Measurements from ENCODE around the gene RASAL2.

The RASAL2 gene

DNA sequence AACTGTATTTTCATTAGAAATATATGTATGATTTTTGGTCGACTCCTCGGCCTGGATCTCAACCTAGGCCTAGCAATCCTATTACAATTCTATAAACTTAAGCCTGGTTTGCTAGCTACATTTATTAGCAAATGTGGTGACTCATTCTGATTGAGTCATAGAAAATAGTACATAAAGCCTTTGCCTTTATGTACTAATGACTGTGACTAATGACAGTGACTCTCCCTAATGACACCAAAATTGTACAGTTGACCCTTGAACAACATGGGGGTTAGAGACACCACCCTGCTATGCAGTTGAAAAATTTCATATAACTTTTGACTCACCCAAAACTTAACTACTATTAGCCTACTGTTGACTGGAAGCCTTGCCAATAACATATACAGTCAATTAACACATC, 324.0 kb downstream of the RASAL2 start:
- in situ Hi-C loops (cut with MboI; ENCODE audit: low sequenced_read_pairs), result no loop called here

GRCh38 chr1:178418284-178418955, 324.5 kb downstream of the RASAL2 start:
- in situ Hi-C loops (cut with MboI; ENCODE audit: low sequenced_read_pairs), result no loop called here

- in situ Hi-C loops (cut with MboI; ENCODE audit: low sequenced_read_pairs), result no loop called here
These were observed 340.5 kb downstream of the RASAL2 start for GRCh38 chr1:178434360-178434759.

GRCh38 chr1:178434899-178435435, 341.1 kb downstream of the RASAL2 start:
- in situ Hi-C loops (cut with MboI; ENCODE audit: low sequenced_read_pairs), result no loop called here

- in situ Hi-C loops (cut with MboI; ENCODE audit: low sequenced_read_pairs), result no loop called here
These were observed 343.0 kb downstream of the RASAL2 start for GRCh38 chr1:178436899-178437298.

- in situ Hi-C loops (cut with MboI; ENCODE audit: low sequenced_read_pairs), result no loop called here
These were observed 344.5 kb downstream of the RASAL2 start for GRCh38 chr1:178438432-178438831.

- in situ Hi-C loops (cut with MboI; ENCODE audit: low sequenced_read_pairs), result no loop called here
These were observed 349.0 kb downstream of the RASAL2 start for GRCh38 chr1:178442925-178443324.

- in situ Hi-C loops (cut with MboI; ENCODE audit: low sequenced_read_pairs), result no loop called here
These were observed 357.0 kb downstream of the RASAL2 start for GRCh38 chr1:178450871-178451270.

- in situ Hi-C loops (cut with MboI; ENCODE audit: low sequenced_read_pairs), result no loop called here
These were observed 357.6 kb downstream of the RASAL2 start for GRCh38 chr1:178451529-178451928.

GRCh38 chr1:178452013-178452412, 358.1 kb downstream of the RASAL2 start:
- in situ Hi-C loops (cut with MboI; ENCODE audit: low sequenced_read_pairs), result no loop called here

DNA sequence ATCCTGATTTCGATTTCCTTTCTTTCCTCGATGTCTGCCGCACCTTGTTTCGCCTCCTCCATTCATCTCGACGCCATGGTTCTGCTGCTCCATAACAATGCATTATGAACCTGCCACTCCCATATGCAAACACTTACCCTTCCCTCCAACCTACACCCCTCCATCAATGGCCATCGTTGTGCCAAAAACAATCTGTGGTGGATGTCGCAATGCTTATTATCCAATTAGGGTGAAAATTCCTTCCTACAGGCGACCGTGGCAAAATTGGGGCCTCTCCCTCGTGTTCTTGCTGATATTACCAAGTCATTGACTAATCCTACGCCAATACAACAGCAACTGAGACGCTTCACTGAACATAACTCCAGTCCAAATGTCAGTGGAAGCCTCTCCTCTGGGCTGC, 362.6 kb downstream of the RASAL2 start:
- in situ Hi-C loops (cut with MboI; ENCODE audit: low sequenced_read_pairs), result no loop called here

- in situ Hi-C loops (cut with MboI; ENCODE audit: low sequenced_read_pairs), result no loop called here
These were observed 363.7 kb downstream of the RASAL2 start for GRCh38 chr1:178457651-178458050.

DNA sequence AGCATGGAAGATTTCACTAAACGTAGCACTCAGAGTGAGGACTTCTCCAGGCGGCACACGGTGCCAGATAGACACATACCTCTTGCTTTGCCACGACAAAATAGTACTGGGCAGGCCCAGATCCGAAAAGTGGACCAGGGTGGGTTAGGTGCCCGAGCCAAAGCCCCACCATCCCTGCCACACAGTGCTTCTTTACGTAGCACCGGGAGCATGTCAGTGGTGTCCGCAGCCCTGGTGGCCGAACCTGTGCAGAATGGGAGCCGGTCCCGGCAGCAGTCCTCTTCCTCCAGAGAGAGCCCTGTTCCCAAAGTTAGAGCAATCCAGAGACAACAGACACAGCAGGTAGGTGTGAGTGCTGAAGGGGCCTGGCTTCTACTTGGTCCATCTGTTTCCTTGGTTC, 364.3 kb downstream of the RASAL2 start:
- in situ Hi-C loops (cut with MboI; ENCODE audit: low sequenced_read_pairs), result no loop called here

- in situ Hi-C loops (cut with MboI; ENCODE audit: low sequenced_read_pairs), result no loop called here
These were observed 367.2 kb downstream of the RASAL2 start for GRCh38 chr1:178461104-178461503.

GRCh38 chr1:178461701-178462100, 367.8 kb downstream of the RASAL2 start:
- in situ Hi-C loops (cut with MboI; ENCODE audit: low sequenced_read_pairs), result no loop called here

GRCh38 chr1:178464141-178464540, 370.2 kb downstream of the RASAL2 start:
- in situ Hi-C loops (cut with MboI; ENCODE audit: low sequenced_read_pairs), result no loop called here

GRCh38 chr1:178464566-178464965, 370.7 kb downstream of the RASAL2 start:
- in situ Hi-C loops (cut with MboI; ENCODE audit: low sequenced_read_pairs), result no loop called here

DNA sequence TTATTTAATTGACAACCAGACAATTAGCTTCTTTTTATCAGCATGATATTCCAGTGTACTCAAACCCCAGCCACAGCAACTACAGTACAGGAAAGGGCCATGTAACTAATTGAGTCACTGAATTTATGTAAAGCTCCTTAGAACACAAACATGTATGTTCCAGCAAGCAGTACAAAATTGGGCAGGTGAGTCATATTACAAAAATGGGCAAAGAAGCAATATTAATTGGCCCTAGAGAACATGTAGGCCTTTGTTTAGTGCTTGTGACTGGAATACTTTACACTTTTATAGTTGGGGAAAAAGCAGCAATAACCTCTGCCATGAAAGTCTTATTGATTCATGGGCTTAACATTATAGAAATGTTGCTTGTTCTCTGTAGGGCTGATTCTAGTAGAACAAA, 371.1 kb downstream of the RASAL2 start:
- in situ Hi-C loops (cut with MboI; ENCODE audit: low sequenced_read_pairs), result no loop called here

GRCh38 chr1:178467837-178468236, 373.9 kb downstream of the RASAL2 start:
- in situ Hi-C loops (cut with MboI; ENCODE audit: low sequenced_read_pairs), result no loop called here

DNA sequence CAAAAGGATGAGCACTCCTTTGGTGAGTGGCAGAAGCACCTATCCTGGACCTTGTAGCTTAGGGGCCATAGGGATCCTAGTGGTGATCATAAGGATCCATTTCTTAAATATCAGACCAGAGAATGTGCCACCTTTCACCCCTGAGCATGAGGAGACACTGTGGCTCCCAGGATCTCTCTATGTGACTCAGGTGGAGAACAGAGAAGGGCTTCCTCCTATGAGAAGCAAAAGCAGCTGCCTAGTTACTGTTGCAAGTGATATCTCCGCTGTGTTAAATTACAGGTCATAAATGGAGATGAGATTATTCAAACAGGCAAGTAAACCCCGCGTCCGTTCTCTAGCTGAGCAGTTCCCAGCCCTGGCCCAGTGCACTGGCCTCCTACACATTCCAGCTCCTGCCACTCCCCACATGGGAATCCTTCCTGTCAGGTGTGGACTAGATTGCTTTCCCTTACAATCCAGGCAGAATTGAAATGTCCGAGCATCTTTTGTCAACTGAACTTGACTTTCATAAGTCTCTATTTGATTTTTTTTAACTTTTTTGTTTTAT, 376.6 kb downstream of the RASAL2 start:
- in situ Hi-C loops (cut with MboI; ENCODE audit: low sequenced_read_pairs), result no loop called here

- in situ Hi-C loops (cut with MboI; ENCODE audit: low sequenced_read_pairs), result no loop called here
These were observed 378.6 kb downstream of the RASAL2 start for GRCh38 chr1:178472531-178472930.

DNA sequence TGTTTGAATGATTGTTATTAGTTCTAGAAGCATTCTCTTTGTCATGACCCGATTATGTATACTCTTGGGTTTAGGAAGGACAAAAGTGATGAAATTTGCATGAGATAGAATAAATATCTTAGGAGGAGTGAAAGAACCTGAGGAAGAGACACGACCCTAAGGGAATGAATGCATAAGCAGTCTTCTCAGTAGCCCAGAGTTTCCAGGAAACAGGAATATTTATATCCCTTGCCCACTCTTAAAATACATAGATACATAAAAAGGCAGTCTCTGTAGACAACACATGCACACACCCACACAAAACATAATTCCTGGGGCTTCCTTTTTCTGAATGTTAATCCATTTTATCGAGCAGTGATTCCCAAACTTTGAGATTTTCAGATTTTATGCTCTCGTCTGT, 383.5 kb downstream of the RASAL2 start:
- in situ Hi-C loops (cut with MboI; ENCODE audit: low sequenced_read_pairs), result no loop called here

- in situ Hi-C loops (cut with MboI; ENCODE audit: low sequenced_read_pairs), result no loop called here
These were observed 383.9 kb downstream of the RASAL2 start for GRCh38 chr1:178477841-178478240.

Data from HL-60/S4 (cell line).